H1 (cell line): ENCODE data around the gene UNK. TPM values are rescaled to one million over a fixed set of nuclear protein-coding genes. Genes with fewer than 3 reads are reported as not detected.

ENCODE experiments used
- CTCF ChIA-PET: fragments of 300-600 bp; sonication (Branson Sonifier 250); formaldehyde crosslinking; loops from one replicate; lab custom pipeline; 2021; ENCODE audit not compliant: partially characterized antibody; lab: Charles Lee
- POLR2A ChIA-PET: fragments of 300-600 bp; sonication (Branson Sonifier 250); formaldehyde crosslinking; loops from one replicate; lab custom pipeline; 2021; ENCODE audit warnings: inconsistent platforms; ENCODE audit not compliant: partially characterized antibody; lab: Charles Lee
- DNase-seq, 2 experiments: peaks; one replicate each; pipeline versions ENCODE4 v3.0.0 to v3.0.0-alpha.2; 2010 to 2022; ENCODE audit warnings: low spot score in 2 of 2, low read depth in 1 of 2, mixed read lengths in 1 of 2
- FAIRE-seq: peaks from 2 replicates; lab custom pipeline; 2011; peaks lifted over from hg19 to GRCh38; lab: Jason Lieb, UNC
- H2AFZ ChIP-seq: 2 replicates; pipeline ENCODE4 v1.8.1; 2012; ENCODE audit warnings: low read length, inconsistent platforms
- H2AK5ac ChIP-seq: 2 replicates; pipeline ENCODE4 v1.6.1; 2013; ENCODE audit warnings: low read depth, low read length
- H2BK120ac ChIP-seq: replicated peaks from 2 replicates; pipeline ENCODE3; 2013; ENCODE audit warnings: low read depth, low read length, inconsistent platforms
- H2BK12ac ChIP-seq: 2 replicates; pipeline ENCODE4 v1.6.1; 2013; ENCODE audit warnings: low read depth, low read length
- H2BK15ac ChIP-seq: 2 replicates; pipeline ENCODE4 v1.6.1; 2013; ENCODE audit warnings: low read length
- H2BK20ac ChIP-seq: 2 replicates; pipeline ENCODE4 v1.6.1; 2013; ENCODE audit warnings: low read length
- H2BK5ac ChIP-seq: 2 replicates; pipeline ENCODE4 v1.6.1; 2013; ENCODE audit warnings: low read depth, low read length
- H3K14ac ChIP-seq: 2 replicates; pipeline ENCODE4 v1.6.1; 2013; ENCODE audit warnings: inconsistent platforms; ENCODE audit not compliant: insufficient read length
- H3K18ac ChIP-seq: 2 replicates; pipeline ENCODE4 v1.6.1; 2013; ENCODE audit warnings: low read length; ENCODE audit errors: extremely low read depth
- H3K23ac ChIP-seq: 2 replicates; pipeline ENCODE4 v1.6.1; 2013; ENCODE audit warnings: inconsistent platforms; ENCODE audit not compliant: insufficient read length
- H3K23me2 ChIP-seq: 2 replicates; pipeline ENCODE4 v1.6.1; 2013; ENCODE audit warnings: low read depth, low read length
- H3K27ac ChIP-seq: 2 replicates; pipeline ENCODE4 v1.6.1; 2011; ENCODE audit warnings: low read depth, low read length, inconsistent platforms
- H3K27me3 ChIP-seq, 4 experiments: replicated peaks in 1 of 4; 1 replicate in 1 of 4; 2 replicates in 3 of 4; pipeline versions ENCODE4 v1.6.1 to v1.8.1; 2011 to 2013; ENCODE audit warnings: low read length in 3 of 4, mild to moderate bottlenecking in 3 of 4, inconsistent platforms in 2 of 4, mixed read lengths in 2 of 4, moderate library complexity in 1 of 4; ENCODE audit not compliant: control insufficient read depth in 3 of 4, insufficient read depth in 3 of 4; ENCODE audit errors: extremely low read depth in 1 of 4
- H3K36me3 ChIP-seq, 4 experiments: 2 replicates each; pipeline versions ENCODE4 v1.6.1 to v1.8.1; 2011 to 2013; ENCODE audit warnings: mild to moderate bottlenecking in 4 of 4, low read length in 3 of 4, moderate library complexity in 2 of 4, control low read depth in 1 of 4, inconsistent platforms in 1 of 4; ENCODE audit not compliant: insufficient read depth in 4 of 4, control insufficient read depth in 2 of 4
- H3K4ac ChIP-seq: replicated peaks from 2 replicates; pipeline ENCODE3; 2013; ENCODE audit warnings: low read length, low read depth, mixed read lengths, inconsistent platforms; ENCODE audit not compliant: insufficient read length
- H3K4me1 ChIP-seq, 4 experiments: replicated peaks in 1 of 4; 1 replicate in 1 of 4; 2 replicates in 3 of 4; pipeline versions ENCODE4 v1.6.1 to v1.8.1; 2011 to 2013; ENCODE audit warnings: low read length in 3 of 4, inconsistent platforms in 2 of 4, mixed read lengths in 1 of 4; ENCODE audit not compliant: insufficient read depth in 4 of 4, control insufficient read depth in 3 of 4
- H3K4me2 ChIP-seq, 2 experiments: 2 replicates each; pipeline versions ENCODE4 v1.6.1 to v1.8.1; 2011 to 2013; ENCODE audit warnings: low read depth in 2 of 2, low read length in 2 of 2, control low read depth in 1 of 2, inconsistent platforms in 1 of 2, mild to moderate bottlenecking in 1 of 2; ENCODE audit not compliant: insufficient read depth in 1 of 2
- H3K4me3 ChIP-seq, 4 experiments: fragments of 200-600, 300-600 bp in 1 of 4; sonication (generic), shearing (Covaris generic), sonication (Bioruptor Twin) in 1 of 4; 2 replicates each; pipeline versions ENCODE4 v1.5.1 to v1.8.1; 2011 to 2016; ENCODE audit warnings: low read length in 4 of 4, low read depth in 3 of 4, control low read depth in 2 of 4, inconsistent platforms in 2 of 4, mild to moderate bottlenecking in 2 of 4, mixed read lengths in 1 of 4, moderate library complexity in 1 of 4; ENCODE audit not compliant: insufficient read depth in 2 of 4; ENCODE audit errors: extremely low read depth in 1 of 4
- H3K56ac ChIP-seq: replicated peaks from 2 replicates; pipeline ENCODE3; 2013; ENCODE audit warnings: low read depth, mild to moderate bottlenecking, mixed read lengths, low read length, inconsistent platforms; ENCODE audit not compliant: insufficient read length
- H3K79me1 ChIP-seq: 2 replicates; pipeline ENCODE4 v1.6.1; 2013; ENCODE audit warnings: low read depth, low read length, control low read depth
- H3K79me2 ChIP-seq, 2 experiments: 2 replicates each; pipeline versions ENCODE4 v1.6.1 to v1.8.1; 2012 to 2013; ENCODE audit warnings: low read length in 2 of 2, mild to moderate bottlenecking in 2 of 2, inconsistent platforms in 1 of 2; ENCODE audit not compliant: insufficient read depth in 2 of 2, control insufficient read depth in 1 of 2
- H3K9ac ChIP-seq, 4 experiments: replicated peaks in 1 of 4; 1 replicate in 1 of 4; 2 replicates in 3 of 4; pipeline versions ENCODE4 v1.6.1 to v1.8.1; 2011 to 2013; ENCODE audit warnings: low read depth in 3 of 4, low read length in 3 of 4, control low read depth in 2 of 4, mild to moderate bottlenecking in 2 of 4, moderate library complexity in 2 of 4, inconsistent platforms in 1 of 4; ENCODE audit errors: extremely low read depth in 1 of 4
- H3K9me3 ChIP-seq, 2 experiments: 2 replicates each; pipeline versions ENCODE4 v1.6.1 to v1.8.1; 2012 to 2013; ENCODE audit warnings: mild to moderate bottlenecking in 2 of 2, moderate library complexity in 2 of 2, control low read depth in 1 of 2, inconsistent platforms in 1 of 2, low read depth in 1 of 2, low read length in 1 of 2, mixed read lengths in 1 of 2; ENCODE audit not compliant: insufficient read depth in 2 of 2
- H4K20me1 ChIP-seq, 2 experiments: replicated peaks in 1 of 2; 2 replicates each; pipeline versions ENCODE3 to v1.8.1; 2011 to 2013; ENCODE audit warnings: inconsistent platforms in 2 of 2, low read length in 2 of 2, mild to moderate bottlenecking in 1 of 2; ENCODE audit not compliant: insufficient read depth in 2 of 2, control insufficient read depth in 1 of 2
- H4K5ac ChIP-seq: 2 replicates; pipeline ENCODE4 v1.6.1; 2013; ENCODE audit warnings: low read length, low read depth, mixed read lengths, inconsistent platforms; ENCODE audit not compliant: insufficient read length
- H4K8ac ChIP-seq: 2 replicates; pipeline ENCODE4 v1.8.0; 2013; ENCODE audit warnings: mild to moderate bottlenecking, moderate library complexity, low read length, inconsistent platforms; ENCODE audit not compliant: insufficient read depth; ENCODE audit errors: extremely low read depth
- H4K91ac ChIP-seq: replicated peaks from 2 replicates; pipeline ENCODE3; 2013; ENCODE audit warnings: low read length, mixed read lengths, inconsistent platforms; ENCODE audit not compliant: insufficient read length
- CBX5 ChIP-seq: fragments of 300-800, 300-1000 bp; sonication (generic); IDR thresholded peaks from 2 replicates; pipeline ENCODE4 v1.7.1; 2016; ENCODE audit warnings: antibody characterized with exemption, low read length, low read depth
- CREB1 ChIP-seq: IDR thresholded peaks from 2 replicates; pipeline ENCODE4 v1.6.1; 2012; ENCODE audit warnings: inconsistent platforms
- SAP30 ChIP-seq: fragments of 300-600 bp; sonication (generic); IDR thresholded peaks from 2 replicates; pipeline ENCODE4 v1.7.1; 2012; ENCODE audit warnings: low read length, moderate library complexity, mild to moderate bottlenecking, inconsistent platforms; ENCODE audit not compliant: insufficient read depth, insufficient replicate concordance
- WGBS, 2 experiments: shearing (Covaris generic) in 1 of 2; methylation state at CpG; one replicate each; pipeline versions ENCODE4 v1.1.6 to v1.1.7; 2013 to 2015; ENCODE audit warnings: low lambda C conversion rate in 2 of 2, mixed read lengths in 2 of 2, inconsistent platforms in 1 of 2, low coverage in 1 of 2, missing lambda C conversion rate in 1 of 2; ENCODE audit not compliant: insufficient replicate concordance in 2 of 2, insufficient coverage in 1 of 2, insufficient read length in 1 of 2; ENCODE audit errors: extremely low coverage in 1 of 2, missing lambda C conversion rate in 1 of 2; 5-methylcytosine and 5-hydroxymethylcytosine counted together
- polyA plus RNA-seq, 7 experiments: library from polyadenylated mRNA; depleted of rRNA in 3 of 7; stranded (reverse) in 5 of 7; unstranded in 2 of 7; fragments of >200 nt in 5 of 7; fragments of 200-250 nt in 2 of 7; gene quantifications; 1 replicate in 5 of 7; 2 replicates in 1 of 7; 4 replicates in 1 of 7; pipeline versions ENCODE4 v1.2.1 to v1.2.3, GENCODE V29; 2011 to 2013; ENCODE audit warnings: missing spikeins in 2 of 7, mixed read lengths in 2 of 7
- total RNA-seq: library from RNA; stranded (reverse); fragmentation: NEBNext Ultra II Directional; extraction: Animal tissue kit (Norgen Biotek cat#: 25700); gene quantifications from 2 replicates; pipeline ENCODE4 v1.2.1, GENCODE V29; 2021

UNK gene
- total and polyA plus RNA-seq, 2 of the 8 experiments (the other 6 are each of a cell fraction or from before 2014, with no cell fraction given): 24.2 to 33.3 TPM

- peak in 1 of 2 experiments; percentile 46 for DNase-seq
- Histone ChIP-seq H3K23me2 (no peaks in the 10 kb centered on the region; the same call in 1 of the 2 replicates), H2BK20ac (no peak overlapping the region), H3K23ac (no peak overlapping the region), H3K27me3 (peaks cover 0 to 2% (median 0%) of the 10 kb centered on the region in 4 experiments; a peak in 2 of 7 replicates), H3K79me1 (no peaks in the 10 kb centered on the region), H3K9me3 (no peaks in the 10 kb centered on the region), H2BK12ac (no peak overlapping the region), H3K4me1 (peaks cover 0 to 7% (median 3%) of the 10 kb centered on the region in 4 experiments; a peak in 4 of 7 replicates), H3K27ac (no peak overlapping the region), H2BK120ac (no peak overlapping the region), H3K18ac (no peak overlapping the region), H4K20me1 (peaks cover 0 to 4% of the 10 kb centered on the region in 2 experiments), H3K4me3 (no peak overlapping the region), H3K14ac (no peak overlapping the region), H4K5ac (no peak overlapping the region), H4K91ac (no peak overlapping the region), H3K4me2 (no peak overlapping the region), H3K56ac (no peak overlapping the region), H2BK5ac (no peak overlapping the region; the same call in 1 of the 2 replicates), H3K79me2 (no peaks in the 10 kb centered on the region), H3K9ac (no peak overlapping the region), H3K4ac (no peak overlapping the region), H3K36me3 (no peaks in the 10 kb centered on the region), H4K8ac (no peak overlapping the region), H2AK5ac (no peak overlapping the region), H2BK15ac (no peak overlapping the region), H2AFZ (no peak overlapping the region)
- ChIA-PET POLR2A (interaction anchor here (1.2 to 15.1 kb wide), 4 partner anchors 9 to 32 kb away, joined by 3 to 425 read pairs (median 8); partner anchors contain the start of gene GALK1), CTCF (interaction anchor here (0.9 to 19.5 kb wide), 6 partner anchors 6 to 127 kb away, joined by 3 to 359 read pairs (median 5); partner anchors contain the start of genes GALK1, SMIM5 and UNK)
- FAIRE-seq: no peak
- 98% methylated on average over 2 of the region's 2 CpGs; no CpG with 5 or more reads in 1 of the 2 experiments for WGBS, 2 experiments
- no peak for TF ChIP-seq SAP30
- no peak for TF ChIP-seq CBX5
- TF ChIP-seq CREB1: no peak
Observed at GRCh38 chr17:75755990-75756389, 28.6 kb upstream of the UNK start.
